IgD-negative memory B cell (primary cell): ENCODE results near the gene RSPH1. TPM values are rescaled to one million over a fixed set of nuclear protein-coding genes. Genes with fewer than 3 reads are reported as not detected.

Source experiments
- H3K27ac Mint-ChIP-seq, 3 donors: one replicate each; pipeline ENCODE4 v1.8.0; 2020 to 2022; ENCODE audit warnings: mild to moderate bottlenecking in 3 of 3, mixed read lengths in 3 of 3, moderate library complexity in 1 of 3
- H3K27me3 Mint-ChIP-seq: one replicate; pipeline ENCODE4 v1.8.0; 2021; ENCODE audit warnings: mixed read lengths
- H3K36me3 Mint-ChIP-seq: one replicate; pipeline ENCODE4 v1.8.0; 2020; ENCODE audit warnings: mild to moderate bottlenecking, mixed read lengths
- H3K4me1 Mint-ChIP-seq, 3 donors: one replicate each; pipeline ENCODE4 v1.8.0; 2020 to 2022; ENCODE audit warnings: mixed read lengths in 3 of 3, mild to moderate bottlenecking in 1 of 3
- H3K4me3 Mint-ChIP-seq, 4 donors: one replicate each; pipeline ENCODE4 v1.8.0; 2020 to 2022; ENCODE audit warnings: mild to moderate bottlenecking in 4 of 4, mixed read lengths in 4 of 4, moderate library complexity in 3 of 4
- H3K9me3 Mint-ChIP-seq, 3 donors: one replicate each; pipeline ENCODE4 v1.8.0; 2020 to 2021; ENCODE audit warnings: mixed read lengths in 3 of 3, mild to moderate bottlenecking in 1 of 3
- polyA plus RNA-seq: library from polyadenylated mRNA; unstranded; fragments of 300-500 nt; fragmentation: Illumina TruSeq; gene quantifications from one replicate; pipeline ENCODE4 v1.2.3, GENCODE V29; 2021

RSPH1 gene
- polyA plus RNA-seq, 1 donor from 2014 or later, result not detected

GRCh38 chr21:42513151-42513984 is 17.3 kb upstream of the RSPH1 start, which contains the start of gene SLC37A1:
Gene SLC37A1 (plus strand): TSS chr21:42513852. CDS start chr21:42518455, 4,603 bp downstream.
- Mint-ChIP-seq H3K4me1 (peaks cover 14 to 37% (median 26%) of the 10 kb centered on the region in 3 donors), H3K36me3 (no peaks in the 10 kb centered on the region), H3K9me3 (no peaks in the 10 kb centered on the region), H3K4me3 (peak within 1 kb of the TSS; percentile 90 to 96 (median 95)), H3K27ac (peak within 1 kb of the TSS; percentile 89 to 98 (median 91)), H3K27me3 (no peaks in the 10 kb centered on the region)

GRCh38 chr21:42512346-42513034 is 16.5 kb upstream of the RSPH1 start:
- H3K36me3 Mint-ChIP-seq, result no peaks in the 10 kb centered on the region
- no peaks in the 10 kb centered on the region for H3K27me3 Mint-ChIP-seq
- peak overlapping the region; percentile 73 to 95 (median 86) for H3K4me3 Mint-ChIP-seq
- peak overlapping the region; percentile 89 to 98 (median 91) for H3K27ac Mint-ChIP-seq
- peaks cover 14 to 33% (median 26%) of the 10 kb centered on the region in 3 donors for H3K4me1 Mint-ChIP-seq
- no peaks in the 10 kb centered on the region for H3K9me3 Mint-ChIP-seq

- peak overlapping the region in 1 of 4 donors; percentile 3 for H3K4me3 Mint-ChIP-seq
- peaks cover 9 to 17% (median 11%) of the 10 kb centered on the region in 3 donors for H3K4me1 Mint-ChIP-seq
- no peak overlapping the region for H3K27ac Mint-ChIP-seq
- no peaks in the 10 kb centered on the region for H3K9me3 Mint-ChIP-seq
- H3K36me3 Mint-ChIP-seq, result no peaks in the 10 kb centered on the region
- H3K27me3 Mint-ChIP-seq, result no peaks in the 10 kb centered on the region
Measured at GRCh38 chr21:42509244-42509643, 13.2 kb upstream of the RSPH1 start.

- Mint-ChIP-seq H3K27me3 (no peaks in the 10 kb centered on the region), H3K4me1 (peaks cover 15 to 25% (median 19%) of the 10 kb centered on the region in 3 donors), H3K4me3 (no peak overlapping the region), H3K36me3 (no peaks in the 10 kb centered on the region), H3K9me3 (no peaks in the 10 kb centered on the region), H3K27ac (no peak overlapping the region)
Measured at GRCh38 chr21:42508371-42508770, 12.3 kb upstream of the RSPH1 start.

- Mint-ChIP-seq H3K4me1 (peaks cover 13 to 20% (median 19%) of the 10 kb centered on the region in 3 donors), H3K9me3 (no peaks in the 10 kb centered on the region), H3K36me3 (no peaks in the 10 kb centered on the region), H3K4me3 (no peak overlapping the region), H3K27ac (no peak overlapping the region), H3K27me3 (no peaks in the 10 kb centered on the region)
Measured at GRCh38 chr21:42507418-42507817, 11.4 kb upstream of the RSPH1 start.

GRCh38 chr21:42505090-42505726 is 9.2 kb upstream of the RSPH1 start:
- Mint-ChIP-seq H3K27me3 (no peaks in the 10 kb centered on the region), H3K27ac (peak overlapping the region in 1 of 3 donors; percentile 1), H3K4me3 (peak overlapping the region in 1 of 4 donors; percentile 51), H3K4me1 (peaks cover 13 to 19% (median 18%) of the 10 kb centered on the region in 3 donors), H3K9me3 (no peaks in the 10 kb centered on the region), H3K36me3 (no peaks in the 10 kb centered on the region)

GRCh38 chr21:42503711-42504110 is 7.7 kb upstream of the RSPH1 start:
- Mint-ChIP-seq H3K9me3 (no peaks in the 10 kb centered on the region), H3K27me3 (no peaks in the 10 kb centered on the region), H3K27ac (no peak overlapping the region), H3K4me3 (peak overlapping the region in 1 of 4 donors; percentile 79), H3K4me1 (peaks cover 13 to 19% (median 18%) of the 10 kb centered on the region in 3 donors), H3K36me3 (no peaks in the 10 kb centered on the region)

- Mint-ChIP-seq H3K4me3 (no peak overlapping the region), H3K4me1 (peaks cover 19 to 29% (median 23%) of the 10 kb centered on the region in 3 donors), H3K27ac (no peak overlapping the region), H3K27me3 (no peaks in the 10 kb centered on the region), H3K9me3 (no peaks in the 10 kb centered on the region), H3K36me3 (no peaks in the 10 kb centered on the region)
Measured at GRCh38 chr21:42500736-42501135, 4.7 kb upstream of the RSPH1 start.

- Mint-ChIP-seq H3K9me3 (no peaks in the 10 kb centered on the region), H3K27ac (no peak overlapping the region), H3K36me3 (no peaks in the 10 kb centered on the region), H3K4me3 (no peak overlapping the region), H3K27me3 (no peaks in the 10 kb centered on the region), H3K4me1 (peaks cover 20 to 28% (median 24%) of the 10 kb centered on the region in 3 donors)
Measured at GRCh38 chr21:42500225-42500624, 4.2 kb upstream of the RSPH1 start.

GRCh38 chr21:42499444-42500112 is 3.6 kb upstream of the RSPH1 start:
- Mint-ChIP-seq H3K9me3 (no peaks in the 10 kb centered on the region), H3K27me3 (no peaks in the 10 kb centered on the region), H3K27ac (no peak overlapping the region), H3K4me3 (peak overlapping the region in 1 of 4 donors; percentile 51), H3K36me3 (no peaks in the 10 kb centered on the region), H3K4me1 (peaks cover 14 to 21% (median 18%) of the 10 kb centered on the region in 3 donors)

GRCh38 chr21:42498012-42498411 is 2.0 kb upstream of the RSPH1 start:
- Mint-ChIP-seq H3K9me3 (no peaks in the 10 kb centered on the region), H3K27me3 (peaks cover 1% of the 10 kb centered on the region), H3K36me3 (no peaks in the 10 kb centered on the region), H3K27ac (peak overlapping the region in 2 of 3 donors; percentile 69 to 87), H3K4me1 (peaks cover 8 to 11% (median 8%) of the 10 kb centered on the region in 3 donors), H3K4me3 (peak overlapping the region in 1 of 4 donors; percentile 3)

- no peaks in the 10 kb centered on the region for H3K36me3 Mint-ChIP-seq
- H3K4me1 Mint-ChIP-seq, result peaks cover 8 to 11% (median 10%) of the 10 kb centered on the region in 3 donors
- peak overlapping the region; percentile 85 to 91 (median 87) for H3K27ac Mint-ChIP-seq
- H3K9me3 Mint-ChIP-seq, result no peaks in the 10 kb centered on the region
- peaks cover 1% of the 10 kb centered on the region for H3K27me3 Mint-ChIP-seq
- peak overlapping the region; percentile 86 to 95 (median 92) for H3K4me3 Mint-ChIP-seq
Measured at GRCh38 chr21:42496839-42497202, 797 bp upstream of the RSPH1 start.

- Mint-ChIP-seq H3K9me3 (no peaks in the 10 kb centered on the region), H3K4me3 (peak overlapping the region; percentile 86 to 95 (median 92)), H3K36me3 (no peaks in the 10 kb centered on the region), H3K4me1 (peaks cover 8 to 11% (median 10%) of the 10 kb centered on the region in 3 donors), H3K27me3 (peaks cover 1% of the 10 kb centered on the region), H3K27ac (peak overlapping the region; percentile 87 to 91 (median 90))
Measured at GRCh38 chr21:42495765-42496119, 282 bp downstream of the RSPH1 start.

- Mint-ChIP-seq H3K36me3 (peaks cover 2% of the 10 kb centered on the region), H3K27me3 (peaks cover 1% of the 10 kb centered on the region), H3K9me3 (no peaks in the 10 kb centered on the region), H3K4me3 (peak overlapping the region in 1 of 4 donors; percentile 72), H3K27ac (peak overlapping the region in 1 of 3 donors; percentile 87), H3K4me1 (peaks cover 10 to 11% (median 11%) of the 10 kb centered on the region in 3 donors)
Measured at GRCh38 chr21:42495027-42495426, 997 bp downstream of the RSPH1 start.
